Endometrial microvascular endothelial cells (primary cell): ENCODE measurements around the gene SLC4A7. TPM values are rescaled to one million over a fixed set of nuclear protein-coding genes. Genes with fewer than 3 reads are reported as not detected.

Experiments used
- in situ Hi-C: cut with HindIII; loops from 2 replicates; pipeline ENCODE4 v1.10.0; 2017; ENCODE audit warnings: low sequenced_read_pairs, low pct_unique_long_range_greater_than_20kb; ENCODE audit errors: inconsistent ontology term
- total RNA-seq: library from RNA; depleted of rRNA; stranded (reverse); fragments of >200 nt; gene quantifications from one replicate; pipeline ENCODE4 v1.2.3, GENCODE V29; 2015; ENCODE audit errors: inconsistent ontology term

SLC4A7 gene
- total RNA-seq, 1 donor from 2014 or later = 21.8 TPM

DNA sequence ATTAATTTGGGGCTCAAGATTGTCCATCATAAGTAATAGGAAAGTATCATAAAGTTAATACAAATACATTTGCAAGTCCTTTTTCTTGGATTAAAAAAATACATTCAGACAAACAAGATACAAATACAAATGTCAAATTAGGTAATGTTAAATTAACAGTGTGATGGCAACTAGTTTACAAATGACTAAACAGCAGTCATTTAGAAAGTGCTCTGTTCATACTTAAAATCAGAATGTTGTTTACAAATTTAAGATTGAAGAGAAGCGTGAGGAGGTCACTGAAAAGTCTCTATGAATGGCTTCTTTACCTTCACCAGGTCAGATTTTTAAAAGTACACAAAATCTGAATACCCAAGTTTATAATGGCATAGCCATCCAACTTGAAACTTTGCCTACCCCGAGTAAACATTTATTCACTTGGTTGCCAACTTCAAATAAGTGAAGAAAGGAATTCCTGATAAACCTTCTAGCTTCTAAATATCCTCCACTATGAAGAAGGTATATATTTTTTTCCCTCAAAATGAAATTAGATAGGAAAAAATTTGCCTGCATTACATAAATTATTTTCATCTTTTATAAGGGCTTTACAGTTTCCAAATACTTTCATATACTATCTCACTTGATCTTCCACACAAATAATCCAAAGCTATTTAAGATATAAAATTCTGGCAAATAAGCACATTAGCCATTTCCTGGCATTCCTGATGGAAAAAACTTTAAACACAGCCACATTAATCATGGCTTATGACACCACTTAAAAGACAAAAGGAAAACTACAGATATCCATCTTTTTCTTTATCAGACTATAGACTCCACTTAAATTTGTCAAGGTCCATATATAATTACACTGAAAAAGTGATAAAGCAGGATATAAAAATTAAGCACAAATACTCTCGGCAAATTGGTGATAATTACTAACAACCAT is 103.5 kb downstream of the SLC4A7 start:
- in situ Hi-C loops = no loop called here

DNA sequence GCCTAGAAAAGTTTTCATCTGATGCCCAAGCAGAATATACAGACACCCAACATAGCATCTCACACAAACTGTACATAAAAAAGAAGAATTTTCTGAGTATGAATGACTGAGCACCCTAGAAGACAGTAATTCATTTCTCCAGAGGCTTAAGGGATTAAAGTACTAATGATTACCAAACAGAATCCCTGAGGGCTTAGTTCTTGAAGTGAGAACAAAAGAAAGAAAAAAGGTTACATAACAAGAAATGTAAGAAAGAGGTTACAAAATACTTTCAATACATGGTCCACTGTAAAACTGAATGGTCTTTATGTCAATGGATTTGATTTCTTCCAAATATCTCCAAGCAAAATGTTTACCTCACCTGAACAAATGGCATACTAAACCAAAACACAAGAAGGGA is 105.9 kb downstream of the SLC4A7 start:
- in situ Hi-C loops = no loop called here

DNA sequence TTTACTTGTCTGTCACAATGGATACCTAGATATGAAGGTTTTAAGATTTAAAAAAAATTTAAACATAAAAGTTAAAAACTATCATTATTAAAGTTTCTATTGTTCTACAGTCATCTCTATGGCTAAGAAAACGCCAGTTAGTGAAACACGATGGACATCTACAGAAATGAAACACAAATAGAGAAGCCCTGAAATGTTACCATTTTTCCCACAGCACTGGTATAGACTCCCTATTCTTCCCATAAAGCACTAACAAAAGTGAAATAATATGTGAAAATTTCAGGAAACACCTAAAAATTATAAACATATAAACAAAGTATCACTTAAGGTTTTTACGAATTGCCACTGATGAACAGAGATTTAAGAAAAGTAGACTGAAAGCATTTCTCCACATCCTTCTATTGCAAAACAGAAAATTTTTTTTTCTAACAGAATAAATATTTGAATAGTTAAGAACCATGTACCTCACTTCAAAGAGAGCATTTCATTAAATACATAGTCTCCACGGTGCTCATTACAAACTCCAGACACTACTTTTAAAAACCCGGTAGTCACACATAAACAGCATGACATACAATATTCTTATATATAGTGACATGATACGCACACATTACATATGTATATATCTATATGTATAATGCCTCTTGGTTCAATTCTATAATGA is 107.9 kb downstream of the SLC4A7 start:
- in situ Hi-C loops = no loop called here

DNA sequence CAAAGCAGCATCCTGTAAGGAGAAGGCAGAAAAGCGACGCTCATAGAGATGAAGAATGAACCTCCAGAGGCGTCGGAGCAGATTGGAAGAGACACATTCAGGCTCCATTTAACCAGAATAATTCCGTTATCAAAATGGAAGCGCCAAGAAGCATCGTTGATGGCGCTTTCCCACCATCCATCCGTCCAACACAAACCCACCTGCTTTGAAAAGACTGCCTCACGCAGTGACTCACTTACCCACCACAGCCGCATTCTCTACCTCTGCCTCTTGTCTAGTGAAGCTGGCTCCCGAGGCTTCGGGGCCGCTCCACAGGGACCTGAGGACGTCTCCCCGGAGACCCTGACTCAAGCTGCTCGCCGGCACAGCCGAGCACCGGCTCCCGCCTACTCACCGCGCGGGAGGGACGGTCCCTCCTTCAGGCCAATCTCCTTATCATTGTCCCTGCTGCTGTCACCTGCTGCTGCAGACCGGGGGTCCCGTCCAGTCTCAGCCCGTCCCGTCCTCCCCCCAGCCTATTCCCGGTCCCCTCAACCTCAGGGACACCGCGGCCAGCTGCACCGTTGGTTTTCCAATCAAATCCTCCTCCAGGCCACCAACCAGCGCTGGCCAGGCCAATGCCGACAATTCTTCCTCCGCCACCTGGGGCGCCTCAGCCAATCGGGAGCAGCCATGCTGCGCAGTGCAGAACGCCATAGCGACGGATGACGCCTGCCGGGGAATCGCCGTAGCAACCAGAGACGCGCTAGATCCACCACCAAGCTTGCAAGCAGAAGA is 115.2 kb downstream of the SLC4A7 start, which contains the start of gene NEK10:
Gene NEK10, minus strand, starts transcription at position 553 of the 777 bp plus-strand sequence. CDS start 16,501 bp downstream, outside the sequence.
- in situ Hi-C loops = no loop called here

DNA sequence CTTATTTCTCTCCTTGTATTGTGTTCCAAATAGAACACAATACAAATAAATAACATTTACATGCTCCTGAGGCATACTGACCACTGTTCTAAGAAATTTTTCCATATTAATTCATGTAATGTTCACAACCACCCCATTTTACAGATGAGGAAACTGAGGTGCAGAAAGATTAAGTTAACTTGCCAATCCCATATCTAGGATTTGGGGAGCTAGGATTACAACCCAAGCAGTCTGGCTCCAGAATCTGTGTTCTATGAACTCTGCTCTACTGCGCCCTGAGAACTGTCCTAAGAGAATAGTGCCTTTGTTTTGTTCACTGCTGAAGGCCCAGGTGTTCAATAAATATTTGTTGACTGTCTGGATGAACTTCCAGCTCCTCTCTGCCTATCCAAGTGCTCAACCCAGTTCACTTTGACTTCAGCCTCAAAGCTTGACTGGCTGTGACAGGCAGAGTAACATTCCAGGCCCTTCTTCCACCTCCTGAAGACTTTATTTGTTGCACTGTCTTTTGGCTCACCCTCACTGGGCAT is 118.1 kb downstream of the SLC4A7 start:
- in situ Hi-C loops = no loop called here

DNA sequence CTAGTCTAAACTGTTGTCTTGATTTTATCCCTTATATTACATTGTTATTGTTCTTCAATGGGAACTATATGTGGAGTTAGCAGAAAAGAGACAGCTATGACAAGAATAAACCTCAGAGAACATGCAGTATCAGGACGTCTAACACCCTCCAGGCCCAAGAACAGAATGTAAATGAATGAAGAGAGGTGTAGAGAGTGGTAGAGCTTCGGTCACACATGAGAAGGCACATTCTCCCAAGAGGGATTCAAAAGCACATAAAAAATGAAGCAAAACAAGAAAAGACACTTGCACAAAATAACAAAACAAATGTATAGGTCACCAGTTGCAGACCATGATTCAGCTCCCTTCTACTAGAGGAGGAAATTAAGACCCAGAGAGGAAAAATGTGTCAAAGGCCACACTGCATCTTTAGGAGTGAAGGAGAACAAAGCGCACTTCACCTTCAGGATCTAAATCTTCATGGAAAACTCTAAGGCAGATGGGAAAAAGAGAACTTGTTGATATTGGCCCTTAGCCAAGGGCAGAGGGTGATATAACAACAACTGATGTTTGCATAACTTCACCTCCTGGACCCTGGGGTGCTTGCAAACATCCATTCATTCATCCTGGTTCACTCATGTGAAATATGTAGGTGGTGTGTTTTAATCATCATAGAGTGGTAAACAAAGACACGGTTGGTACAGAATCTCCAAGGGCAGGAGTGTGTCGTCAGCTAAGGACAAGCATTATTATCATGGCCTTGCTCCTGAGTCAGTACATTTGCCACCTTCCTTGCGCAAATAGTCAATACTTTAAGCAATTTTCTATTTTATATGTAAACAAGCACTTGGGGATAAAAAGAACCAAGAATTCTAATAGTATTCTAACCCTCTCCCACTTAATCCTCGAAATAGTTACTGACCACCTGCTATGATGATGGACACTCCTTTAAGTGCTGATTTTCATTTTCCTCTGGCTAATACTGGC is 123.8 kb downstream of the SLC4A7 start:
- in situ Hi-C loops = no loop called here

DNA sequence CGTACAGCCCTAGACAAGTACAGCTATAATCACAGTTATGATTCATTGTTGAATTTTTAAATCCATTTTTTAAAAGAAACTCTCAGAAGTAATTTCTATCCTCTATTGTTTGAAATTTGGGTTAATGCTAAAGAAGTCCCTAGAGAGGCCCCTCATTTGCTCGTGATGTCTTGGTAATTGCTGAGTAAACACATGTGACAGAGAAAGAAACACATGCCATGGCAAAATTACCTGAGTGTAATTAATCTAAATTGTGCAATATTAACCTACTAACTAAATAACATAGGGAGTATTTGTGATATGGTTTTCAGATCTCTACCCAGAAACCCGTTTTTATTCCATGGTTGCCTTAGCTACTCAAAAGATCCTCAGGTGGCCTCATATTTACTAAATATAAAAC is 125.8 kb downstream of the SLC4A7 start:
- in situ Hi-C loops = no loop called here

DNA sequence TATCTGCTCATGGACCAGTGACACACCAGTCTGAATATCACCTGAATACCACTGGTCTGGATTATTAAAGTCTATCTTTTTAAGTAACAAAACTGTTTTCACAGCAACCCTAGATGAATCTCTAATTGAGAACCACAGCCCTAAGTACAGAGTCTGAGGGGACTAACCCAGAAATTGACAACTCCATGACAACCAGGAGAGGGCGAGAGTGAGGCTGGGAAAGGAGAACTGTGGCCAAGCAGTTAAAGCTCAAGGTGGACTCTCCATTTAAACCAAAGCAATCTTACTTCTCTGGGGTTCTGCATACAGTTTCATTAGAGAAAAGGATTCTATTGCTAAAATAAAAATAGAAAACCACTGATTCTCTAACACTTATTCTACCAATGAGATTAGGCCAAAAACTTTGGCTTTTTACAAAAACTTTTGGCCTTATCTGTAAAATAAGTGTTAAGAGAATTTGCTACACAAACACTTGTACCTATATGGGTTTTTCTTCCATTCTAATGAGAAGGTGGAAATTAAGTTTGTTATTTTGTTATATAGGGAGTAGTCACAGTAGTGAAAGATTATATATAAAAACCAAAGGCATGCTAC is 126.4 kb downstream of the SLC4A7 start:
- in situ Hi-C loops = no loop called here

DNA sequence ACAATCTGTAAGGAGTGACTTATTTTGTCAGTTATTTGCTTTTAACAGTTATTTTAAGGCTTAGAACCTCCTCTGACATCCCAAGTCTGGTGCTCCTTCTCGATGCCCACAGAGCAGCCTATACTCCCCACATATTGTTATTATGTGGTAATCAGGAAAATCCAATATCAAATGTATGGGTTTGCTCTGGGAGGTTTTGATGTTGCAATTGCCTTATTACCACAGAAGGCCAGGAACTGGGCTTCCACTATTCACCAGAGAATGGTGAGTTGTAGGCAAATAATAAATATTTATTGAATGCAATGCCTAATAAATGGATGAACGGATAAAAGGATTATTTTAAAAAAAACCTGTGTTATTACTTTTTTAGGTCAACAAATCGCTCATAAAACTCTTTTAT is 127.2 kb downstream of the SLC4A7 start:
- in situ Hi-C loops = no loop called here

DNA sequence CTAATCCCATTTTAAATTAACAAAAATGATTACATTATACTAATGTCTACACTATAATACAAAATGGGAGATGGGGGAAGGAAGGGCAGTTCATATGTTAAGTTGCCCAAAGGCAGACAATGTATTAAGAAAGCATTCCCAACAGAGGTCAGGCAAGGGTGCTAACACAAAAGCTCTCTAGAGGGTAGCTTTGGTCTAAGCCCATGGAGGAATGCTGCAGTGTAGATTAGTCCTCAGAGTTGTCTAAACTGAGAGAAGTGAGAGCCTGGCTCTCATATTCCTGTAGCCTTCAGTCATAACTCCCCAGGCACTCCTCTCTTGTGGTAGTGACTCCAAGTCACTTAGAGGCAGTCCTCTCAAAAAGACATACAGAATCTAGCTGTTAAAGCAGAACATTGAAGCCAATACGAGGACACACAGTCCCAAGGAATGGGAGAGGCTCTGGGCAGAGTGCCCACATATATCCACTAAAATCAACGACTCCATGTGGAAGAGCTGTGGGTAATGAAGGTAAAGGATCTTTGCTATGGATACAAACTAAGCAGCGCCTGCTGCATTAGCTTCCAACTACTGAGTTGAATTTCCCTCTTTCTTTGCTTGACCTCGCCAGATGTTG is 129.5 kb downstream of the SLC4A7 start:
- in situ Hi-C loops = no loop called here

DNA sequence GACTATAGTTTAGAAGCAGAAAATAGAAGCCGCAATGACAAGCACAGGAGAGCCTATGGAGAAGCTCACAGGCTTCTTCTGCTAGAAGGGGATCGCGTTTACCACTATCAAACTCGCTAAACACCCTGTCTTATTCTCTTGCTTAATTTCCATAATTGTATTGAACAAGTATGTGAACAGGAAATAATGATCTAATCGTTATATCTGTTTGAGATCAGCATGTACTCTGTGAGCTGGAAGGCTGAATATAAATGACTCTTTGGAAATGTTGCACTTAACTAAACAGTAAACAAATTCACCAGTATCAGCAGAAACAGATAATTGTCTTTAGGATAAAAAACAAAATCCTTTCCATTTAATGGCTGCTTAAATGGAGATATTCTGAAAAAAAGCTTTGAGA is 130.0 kb downstream of the SLC4A7 start:
- in situ Hi-C loops = no loop called here

DNA sequence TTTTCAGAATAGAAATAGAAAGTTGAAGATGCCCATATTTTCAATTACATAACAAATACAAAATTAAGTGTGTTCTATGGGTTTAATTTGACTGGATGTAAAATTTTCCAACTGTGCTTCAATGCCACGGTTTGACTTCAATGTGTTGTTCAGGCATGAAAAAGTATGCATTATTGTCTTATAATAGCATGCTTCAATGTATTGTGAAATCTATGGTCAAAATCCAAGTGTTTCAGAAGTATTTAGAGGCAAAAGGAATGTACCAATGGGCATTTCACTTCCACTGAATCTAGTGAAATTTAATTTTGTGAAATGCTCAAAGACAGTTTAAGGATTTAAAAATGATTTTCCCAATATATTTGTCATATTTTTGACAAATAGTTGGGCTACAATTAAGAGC is 131.0 kb downstream of the SLC4A7 start:
- in situ Hi-C loops = no loop called here

DNA sequence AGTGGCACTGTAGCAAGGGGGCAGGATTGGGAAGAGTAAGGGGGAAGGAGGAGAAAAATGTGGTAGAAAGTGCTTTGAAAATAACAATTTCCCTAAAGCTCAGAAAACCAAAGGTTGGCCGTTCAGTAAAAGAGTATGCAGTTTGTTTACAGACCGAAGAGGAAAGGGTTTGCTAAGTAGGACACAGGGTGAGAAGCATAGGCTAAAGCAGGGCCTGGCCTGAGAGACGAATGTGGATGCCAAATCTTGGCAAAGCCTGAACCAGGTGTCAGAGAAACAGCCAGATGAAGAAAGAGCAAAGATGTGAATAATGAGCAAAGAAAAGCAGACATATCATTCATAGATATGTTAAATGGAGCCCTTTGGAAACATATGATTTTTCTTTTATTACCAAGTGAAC is 132.1 kb downstream of the SLC4A7 start:
- in situ Hi-C loops = no loop called here

DNA sequence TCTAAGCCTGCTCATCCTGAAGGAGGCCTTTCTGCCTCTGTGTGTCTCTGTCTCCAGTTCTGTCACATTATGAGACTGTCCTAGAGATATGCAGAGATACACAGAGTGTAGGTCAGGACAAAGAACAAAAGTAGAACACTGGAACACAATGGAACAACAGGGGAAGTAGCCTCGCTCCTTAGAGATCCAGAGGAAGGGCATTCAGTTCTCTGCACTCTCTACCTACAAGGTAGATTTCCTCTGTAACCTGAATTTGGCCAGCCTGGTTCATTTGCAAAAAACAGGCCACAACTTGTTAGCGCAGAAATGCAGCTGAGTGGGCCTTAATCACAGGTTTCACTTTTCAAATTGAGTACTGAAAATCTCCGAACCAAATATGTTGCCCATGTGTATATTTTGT is 134.4 kb downstream of the SLC4A7 start:
- in situ Hi-C loops = no loop called here

DNA sequence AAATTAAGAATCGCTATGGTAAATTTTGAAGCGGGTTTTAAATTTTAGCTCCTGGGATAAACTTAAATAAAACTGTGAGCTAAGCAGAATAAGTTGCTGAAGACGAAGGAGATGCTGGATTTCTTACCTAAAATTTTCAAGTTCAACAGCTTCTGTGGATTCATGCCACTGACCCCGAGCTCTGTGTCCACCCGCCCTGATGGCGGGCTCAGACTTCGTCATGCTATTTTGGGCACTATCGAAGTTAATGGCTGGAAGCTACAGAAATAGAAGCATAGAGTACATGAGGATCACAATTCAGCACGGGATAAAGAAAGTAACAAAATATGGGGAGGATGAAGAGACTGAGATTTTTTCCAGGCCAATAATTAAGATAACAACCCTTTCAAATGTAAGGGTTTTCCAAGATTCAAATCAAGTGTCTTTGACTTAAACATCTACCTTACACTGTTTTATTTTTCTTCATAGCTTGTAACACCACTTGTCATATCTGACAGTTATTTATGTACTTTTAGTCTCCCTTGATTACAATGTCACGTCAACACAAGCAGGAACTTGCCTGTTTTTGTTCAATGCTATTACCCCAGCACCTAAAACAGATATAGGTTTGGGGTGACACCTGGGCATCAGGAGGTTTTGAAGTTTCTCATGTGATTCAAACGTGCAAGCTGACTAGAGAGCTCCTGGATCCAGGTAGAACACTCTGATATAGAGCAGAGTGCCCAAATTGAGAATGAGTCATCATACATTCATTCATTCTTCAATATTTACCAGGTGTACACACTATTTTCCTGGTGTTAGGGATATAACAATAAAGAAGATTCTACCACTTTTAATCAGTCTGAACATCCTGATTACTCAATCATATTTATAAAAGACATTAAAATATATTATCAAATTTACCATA is 138.0 kb downstream of the SLC4A7 start:
- in situ Hi-C loops = no loop called here

DNA sequence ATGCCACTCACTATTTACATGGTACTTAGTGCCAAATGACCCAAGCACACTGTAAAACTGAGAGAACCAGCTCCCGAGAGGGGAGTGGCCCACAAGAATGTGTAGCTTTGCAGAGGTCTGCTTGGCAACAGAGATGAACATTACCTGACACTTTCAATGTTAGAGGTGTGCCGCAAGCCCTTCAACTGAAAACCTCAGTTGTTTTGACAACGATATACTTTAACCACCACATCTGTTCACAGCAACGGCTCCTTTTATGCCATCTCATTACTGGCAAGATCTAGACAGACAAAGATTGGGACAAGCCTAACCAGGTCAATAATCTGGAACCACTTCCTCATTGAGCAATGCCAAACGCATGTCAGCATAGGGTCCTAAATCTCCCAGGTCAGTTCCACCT is 138.7 kb downstream of the SLC4A7 start:
- in situ Hi-C loops = no loop called here
